Measurements from ENCODE around the gene HOMER1.

- TF ChIP-seq CTCF (IDR thresholded peaks at IDR 0.05; ENCODE audit: poor library complexity, severe bottlenecking) = no peak
- no peak for TF ChIP-seq TAF1 (IDR thresholded peaks at IDR 0.05; ENCODE audit: low read depth)
- no peak for TF ChIP-seq EP300 (conservative IDR thresholded peaks at IDR 0.05; ENCODE audit: poor library complexity, severe bottlenecking)
- TF ChIP-seq RAD21 (conservative IDR thresholded peaks at IDR 0.05) = no peak
- no peak for TF ChIP-seq EZH2 (IDR thresholded peaks at IDR 0.05; ENCODE audit: borderline replicate concordance, insufficient read depth, low read length, poor library complexity, severe bottlenecking)
- no peak for TF ChIP-seq REST (IDR thresholded peaks at IDR 0.05; ENCODE audit: borderline replicate concordance)
- no peak for TF ChIP-seq SMC3 (conservative IDR thresholded peaks at IDR 0.05; ENCODE audit: poor library complexity)
Observed at GRCh38 chr5:79420248-79420647, 93.7 kb downstream of the HOMER1 start.

Measured in neural cell (in vitro differentiated cells).